22Rv1 (cell line): ENCODE data around the gene MXI1.

Experiments
- ZFX ChIP-seq: fragments of 450-650 bp; IDR thresholded peaks from 2 replicates; pipeline ENCODE4 v1.6.1; 2017; ENCODE audit warnings: antibody characterized with exemption, borderline replicate concordance
- TF ChIP-seq, protein P1 (sequence below): fragments of 450-650 bp; IDR thresholded peaks from 2 replicates; pipeline ENCODE4 v1.5.1; 2017; ENCODE audit warnings: mild to moderate bottlenecking

DNA sequence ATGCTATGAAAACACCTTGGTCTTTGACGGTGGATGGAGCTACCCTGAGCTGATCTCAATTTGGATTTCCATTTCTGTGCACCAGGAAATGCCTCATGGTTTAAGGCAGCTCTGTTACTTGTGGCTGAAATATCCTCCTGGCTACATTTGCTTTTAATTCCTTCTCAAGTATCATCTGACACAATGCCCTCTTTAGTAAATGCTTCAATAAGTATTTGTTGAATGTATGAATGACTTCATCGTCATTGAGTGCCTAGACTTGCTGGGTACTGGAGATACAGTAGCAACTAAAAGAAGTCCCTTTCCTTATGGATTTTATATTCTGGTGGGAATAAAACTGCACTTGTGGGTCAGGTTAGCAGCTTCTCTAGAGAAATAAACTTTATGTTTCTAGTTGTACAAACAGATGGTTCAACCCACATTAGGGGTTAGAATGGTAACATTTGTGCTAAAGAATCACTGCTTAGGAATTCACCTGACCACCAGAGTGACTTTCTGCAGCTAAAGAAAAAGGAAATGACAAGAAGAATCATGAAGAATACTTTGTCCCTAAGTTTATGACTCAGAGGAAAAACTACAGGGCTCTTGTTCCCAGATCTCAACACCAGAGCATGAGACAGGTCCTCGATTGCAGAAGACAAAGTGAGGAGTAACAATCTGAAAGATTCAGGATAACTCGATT, 119.1 kb downstream of the MXI1 start:
- TF ChIP-seq, protein P1, sequence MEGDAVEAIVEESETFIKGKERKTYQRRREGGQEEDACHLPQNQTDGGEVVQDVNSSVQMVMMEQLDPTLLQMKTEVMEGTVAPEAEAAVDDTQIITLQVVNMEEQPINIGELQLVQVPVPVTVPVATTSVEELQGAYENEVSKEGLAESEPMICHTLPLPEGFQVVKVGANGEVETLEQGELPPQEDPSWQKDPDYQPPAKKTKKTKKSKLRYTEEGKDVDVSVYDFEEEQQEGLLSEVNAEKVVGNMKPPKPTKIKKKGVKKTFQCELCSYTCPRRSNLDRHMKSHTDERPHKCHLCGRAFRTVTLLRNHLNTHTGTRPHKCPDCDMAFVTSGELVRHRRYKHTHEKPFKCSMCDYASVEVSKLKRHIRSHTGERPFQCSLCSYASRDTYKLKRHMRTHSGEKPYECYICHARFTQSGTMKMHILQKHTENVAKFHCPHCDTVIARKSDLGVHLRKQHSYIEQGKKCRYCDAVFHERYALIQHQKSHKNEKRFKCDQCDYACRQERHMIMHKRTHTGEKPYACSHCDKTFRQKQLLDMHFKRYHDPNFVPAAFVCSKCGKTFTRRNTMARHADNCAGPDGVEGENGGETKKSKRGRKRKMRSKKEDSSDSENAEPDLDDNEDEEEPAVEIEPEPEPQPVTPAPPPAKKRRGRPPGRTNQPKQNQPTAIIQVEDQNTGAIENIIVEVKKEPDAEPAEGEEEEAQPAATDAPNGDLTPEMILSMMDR, result no peak
- no peak for TF ChIP-seq ZFX
